ENCODE measurements around the gene ACTN1. TPM values are rescaled to one million over a fixed set of nuclear protein-coding genes. Genes with fewer than 3 reads are reported as not detected.

Gene ACTN1
- total RNA-seq, 4 donors from 2014 or later = 76.8 to 117 (median 94.0) TPM

GRCh38 chr14:68878908-68879307 is 100.2 kb downstream of the ACTN1 start:
- DNase-seq (ENCODE audit: low spot score in 2 of 2) = no peak
- Histone ChIP-seq H3K27me3 (no peaks in the 10 kb centered on the region), H3K4me1 (no peaks in the 10 kb centered on the region), H3K36me3 (peaks cover 99% of the 10 kb centered on the region), H3K4me3 (no peak overlapping the region), H3K27ac (no peak overlapping the region), H3K9me3 (no peaks in the 10 kb centered on the region)
- TF ChIP-seq POLR2A (IDR thresholded peaks at IDR 0.05) = no peak
- no peak for TF ChIP-seq POLR2AphosphoS5 (IDR thresholded peaks at IDR 0.05)
- TF ChIP-seq, protein P1, sequence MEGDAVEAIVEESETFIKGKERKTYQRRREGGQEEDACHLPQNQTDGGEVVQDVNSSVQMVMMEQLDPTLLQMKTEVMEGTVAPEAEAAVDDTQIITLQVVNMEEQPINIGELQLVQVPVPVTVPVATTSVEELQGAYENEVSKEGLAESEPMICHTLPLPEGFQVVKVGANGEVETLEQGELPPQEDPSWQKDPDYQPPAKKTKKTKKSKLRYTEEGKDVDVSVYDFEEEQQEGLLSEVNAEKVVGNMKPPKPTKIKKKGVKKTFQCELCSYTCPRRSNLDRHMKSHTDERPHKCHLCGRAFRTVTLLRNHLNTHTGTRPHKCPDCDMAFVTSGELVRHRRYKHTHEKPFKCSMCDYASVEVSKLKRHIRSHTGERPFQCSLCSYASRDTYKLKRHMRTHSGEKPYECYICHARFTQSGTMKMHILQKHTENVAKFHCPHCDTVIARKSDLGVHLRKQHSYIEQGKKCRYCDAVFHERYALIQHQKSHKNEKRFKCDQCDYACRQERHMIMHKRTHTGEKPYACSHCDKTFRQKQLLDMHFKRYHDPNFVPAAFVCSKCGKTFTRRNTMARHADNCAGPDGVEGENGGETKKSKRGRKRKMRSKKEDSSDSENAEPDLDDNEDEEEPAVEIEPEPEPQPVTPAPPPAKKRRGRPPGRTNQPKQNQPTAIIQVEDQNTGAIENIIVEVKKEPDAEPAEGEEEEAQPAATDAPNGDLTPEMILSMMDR (IDR thresholded peaks at IDR 0.05) = no peak
- no peak for TF ChIP-seq EP300 (IDR thresholded peaks at IDR 0.05)
- 87% methylated on average over 17 of the region's 20 CpGs for WGBS

DNA sequence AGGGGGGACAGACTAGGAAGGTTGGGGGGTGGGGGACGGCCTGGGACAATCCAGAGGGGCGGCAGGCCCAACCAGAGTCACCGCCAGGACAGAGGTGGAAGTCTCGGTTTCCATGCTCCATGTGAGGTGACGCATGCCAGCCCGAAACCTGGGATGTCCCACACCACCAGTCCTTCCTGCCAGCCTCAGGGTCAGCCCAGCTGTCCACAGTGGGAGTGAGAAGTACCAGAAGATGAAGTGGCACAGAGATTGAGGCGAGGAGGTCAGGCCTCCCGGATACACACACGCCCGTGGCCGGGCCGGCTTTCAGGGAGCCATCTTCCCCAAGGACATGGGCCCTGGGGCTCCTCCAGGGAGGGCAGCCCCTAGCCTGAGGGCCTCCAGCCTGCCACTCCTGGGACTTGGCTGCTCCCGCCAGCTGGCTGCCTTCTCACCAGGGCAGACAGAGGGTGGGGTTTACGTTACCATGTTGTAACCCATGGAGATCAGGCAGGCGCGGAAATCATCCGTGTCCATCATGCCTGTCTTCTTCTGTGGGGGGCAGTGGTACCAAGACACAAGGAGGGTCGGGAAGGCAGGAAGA is 101.0 kb downstream of the ACTN1 start:
- Histone ChIP-seq H3K4me3 (no peak overlapping the region), H3K27me3 (no peaks in the 10 kb centered on the region), H3K27ac (no peak overlapping the region), H3K36me3 (peaks cover 97% of the 10 kb centered on the region), H3K9me3 (no peaks in the 10 kb centered on the region), H3K4me1 (no peaks in the 10 kb centered on the region)
- DNase-seq (ENCODE audit: low spot score in 2 of 2) = peak in 1 of 2 donors; percentile 71
- WGBS = 95% methylated on average over 12 of the region's 18 CpGs
- TF ChIP-seq EP300 (IDR thresholded peaks at IDR 0.05) (no peak), POLR2AphosphoS5 (IDR thresholded peaks at IDR 0.05) (no peak)
- TF ChIP-seq, protein P1 (IDR thresholded peaks at IDR 0.05) = no peak

GRCh38 chr14:68876976-68877375 is 102.1 kb downstream of the ACTN1 start:
- Histone ChIP-seq H3K4me1 (no peaks in the 10 kb centered on the region), H3K27ac (no peak overlapping the region), H3K36me3 (peaks cover 96% of the 10 kb centered on the region), H3K27me3 (no peaks in the 10 kb centered on the region), H3K9me3 (no peaks in the 10 kb centered on the region), H3K4me3 (no peak overlapping the region)
- DNase-seq (ENCODE audit: low spot score in 2 of 2) = peak in 1 of 2 donors; percentile 59
- no peak for TF ChIP-seq POLR2A (IDR thresholded peaks at IDR 0.05)
- TF ChIP-seq, protein P1 (IDR thresholded peaks at IDR 0.05) = no peak
- TF ChIP-seq EP300 (IDR thresholded peaks at IDR 0.05) = no peak
- TF ChIP-seq POLR2AphosphoS5 (IDR thresholded peaks at IDR 0.05) = no peak
- no CpG with 5 or more reads among the region's 6 CpGs for WGBS

DNA sequence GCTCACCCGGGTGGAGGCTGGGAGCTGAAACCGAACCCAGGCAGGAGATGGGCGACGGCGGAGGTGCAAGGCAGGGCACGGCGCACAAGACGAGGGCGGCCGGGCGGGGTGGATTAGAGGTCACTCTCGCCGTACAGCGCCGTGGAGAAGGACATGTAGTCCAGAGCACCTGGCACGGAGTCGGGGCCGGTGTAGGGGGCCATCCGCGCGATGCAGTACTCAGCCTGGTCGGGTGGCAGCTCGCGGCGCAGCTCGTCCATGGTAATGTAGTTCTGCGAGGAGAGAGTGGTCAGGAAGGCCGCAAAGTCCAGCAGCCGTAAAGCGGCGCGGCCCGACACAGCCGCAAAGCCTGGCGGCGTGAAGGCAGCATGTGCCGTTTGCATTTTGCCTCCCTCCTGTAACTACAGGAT is 104.4 kb downstream of the ACTN1 start:
- whole genome bisulfite sequencing = 96% methylated on average over 37 of the region's 37 CpGs
- peaks cover 80% of the 10 kb centered on the region for H3K36me3 ChIP-seq
- H3K27ac ChIP-seq = no peak overlapping the region
- TF ChIP-seq EP300 (IDR thresholded peaks at IDR 0.05) = no peak
- no peak for TF ChIP-seq POLR2AphosphoS5 (IDR thresholded peaks at IDR 0.05)
- TF ChIP-seq, protein P1 (IDR thresholded peaks at IDR 0.05) = no peak
- no peak for TF ChIP-seq POLR2A (IDR thresholded peaks at IDR 0.05)
- no peaks in the 10 kb centered on the region for H3K4me1 ChIP-seq
- H3K9me3 ChIP-seq = no peaks in the 10 kb centered on the region
- DNase-seq (ENCODE audit: low spot score in 2 of 2) = no peak
- H3K4me3 ChIP-seq = no peak overlapping the region
- H3K27me3 ChIP-seq = no peaks in the 10 kb centered on the region

DNA sequence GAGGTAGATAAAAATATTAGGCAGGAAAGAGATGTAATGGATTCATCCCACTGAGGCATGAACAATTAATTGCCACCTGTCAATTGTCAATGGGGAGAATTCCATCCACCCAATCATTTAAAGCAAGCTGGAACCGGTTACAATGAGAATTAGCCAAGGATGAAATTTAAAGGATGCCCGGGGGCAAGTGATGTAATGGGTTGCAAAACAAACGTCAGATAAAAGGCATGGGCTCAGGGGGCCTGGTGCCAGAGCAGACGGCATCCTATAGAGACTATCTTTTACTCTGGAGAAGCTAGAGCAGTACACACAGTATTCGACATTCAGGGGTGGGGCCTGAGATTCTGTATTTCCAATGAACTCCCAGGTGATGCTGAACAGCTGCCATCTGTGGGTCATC is 105.7 kb downstream of the ACTN1 start:
- DNase-seq (ENCODE audit: low spot score in 2 of 2) = no peak
- Histone ChIP-seq H3K36me3 (peaks cover 66% of the 10 kb centered on the region), H3K9me3 (no peaks in the 10 kb centered on the region), H3K4me3 (no peak overlapping the region), H3K27me3 (no peaks in the 10 kb centered on the region), H3K27ac (no peak overlapping the region), H3K4me1 (no peaks in the 10 kb centered on the region)
- TF ChIP-seq, protein P1 (IDR thresholded peaks at IDR 0.05) = no peak
- TF ChIP-seq EP300 (IDR thresholded peaks at IDR 0.05) (no peak), POLR2AphosphoS5 (IDR thresholded peaks at IDR 0.05) (no peak), POLR2A (IDR thresholded peaks at IDR 0.05) (no peak)
- 54% methylated on average over 5 of the region's 5 CpGs for WGBS

All from suprapubic skin (tissue), 4 donors.